Putamen (tissue), 1 donor: ENCODE measurements around the gene CCNE1.

Experiments used
- DNase-seq: peaks from one replicate; pipeline ENCODE4 v3.0.0-alpha.2; 2016; ENCODE audit warnings: low spot score

CCNE1 gene

GRCh38 chr19:29811125-29812079 is at the start of gene CCNE1:
Gene CCNE1, plus strand, starts transcription at chr19:29811991. Its CDS starts 565 bp downstream, at chr19:29812556.
- peak; percentile 91 for DNase-seq

GRCh38 chr19:29763196-29763595 is 48.6 kb upstream of the CCNE1 start:
- DNase-seq = no peak

GRCh38 chr19:29764361-29764760 is 47.4 kb upstream of the CCNE1 start:
- DNase-seq = no peak

GRCh38 chr19:29766100-29766499 is 45.7 kb upstream of the CCNE1 start:
- DNase-seq = no peak

- no peak for DNase-seq
Observed at GRCh38 chr19:29767039-29767735, 44.6 kb upstream of the CCNE1 start.

- DNase-seq = no peak
Observed at GRCh38 chr19:29768166-29768565, 43.6 kb upstream of the CCNE1 start.

GRCh38 chr19:29769997-29770396 is 41.8 kb upstream of the CCNE1 start:
- DNase-seq = no peak

- no peak for DNase-seq
Observed at GRCh38 chr19:29770648-29771047, 41.1 kb upstream of the CCNE1 start.

GRCh38 chr19:29771708-29772414 is 39.9 kb upstream of the CCNE1 start:
- DNase-seq = peak; percentile 35

GRCh38 chr19:29772696-29773095 is 39.1 kb upstream of the CCNE1 start:
- DNase-seq = no peak

- no peak for DNase-seq
Observed at GRCh38 chr19:29773141-29773540, 38.6 kb upstream of the CCNE1 start.

- DNase-seq = no peak
Observed at GRCh38 chr19:29774126-29774525, 37.7 kb upstream of the CCNE1 start.

- no peak for DNase-seq
Observed at GRCh38 chr19:29777781-29778309, 33.9 kb upstream of the CCNE1 start.

- no peak for DNase-seq
Observed at GRCh38 chr19:29779921-29780320, 31.9 kb upstream of the CCNE1 start.

- DNase-seq = no peak
Observed at GRCh38 chr19:29781386-29782259, 30.2 kb upstream of the CCNE1 start.

GRCh38 chr19:29782260-29782580 is 29.6 kb upstream of the CCNE1 start:
- DNase-seq = no peak

GRCh38 chr19:29783627-29784190 is 28.1 kb upstream of the CCNE1 start:
- DNase-seq = no peak

GRCh38 chr19:29784598-29785223 is 27.1 kb upstream of the CCNE1 start:
- DNase-seq = no peak

- no peak for DNase-seq
Observed at GRCh38 chr19:29785360-29785759, 26.4 kb upstream of the CCNE1 start.

- no peak for DNase-seq
Observed at GRCh38 chr19:29785955-29786589, 25.7 kb upstream of the CCNE1 start.
